Neural cell (in vitro differentiated cells): Measurements from ENCODE around the gene ZNF43.

Source experiments
- EZH2 ChIP-seq: fragments of 200-600, 300-800 bp; shearing (Covaris generic), sonication (generic); IDR thresholded peaks from 2 replicates; pipeline ENCODE4 v1.6.1; 2014; ENCODE audit warnings: antibody characterized with exemption, low read length, borderline replicate concordance, mild to moderate bottlenecking; ENCODE audit not compliant: insufficient read depth, poor library complexity, severe bottlenecking
- POLR2AphosphoS5 ChIP-seq: IDR thresholded peaks from 2 replicates; pipeline ENCODE4 v1.6.1; 2012
- RAD21 ChIP-seq: fragments of 450-650 bp; conservative IDR thresholded peaks from 2 replicates; pipeline ENCODE4 v1.6.1; 2014; ENCODE audit warnings: antibody characterized with exemption, mild to moderate bottlenecking, moderate library complexity
- SMC3 ChIP-seq: fragments of 450-650 bp; conservative IDR thresholded peaks from 2 replicates; pipeline ENCODE4 v1.6.1; 2014; ENCODE audit warnings: antibody characterized with exemption, mild to moderate bottlenecking, moderate library complexity; ENCODE audit not compliant: poor library complexity
- TAF1 ChIP-seq: IDR thresholded peaks from 2 replicates; pipeline ENCODE4 v1.6.1; 2012; ENCODE audit warnings: low read depth
- TF ChIP-seq, protein P1 (sequence below): fragments of 450-650 bp; IDR thresholded peaks from 2 replicates; pipeline ENCODE4 v1.5.1; 2014; ENCODE audit warnings: antibody characterized with exemption, mild to moderate bottlenecking, moderate library complexity; ENCODE audit not compliant: poor library complexity, severe bottlenecking

DNA sequence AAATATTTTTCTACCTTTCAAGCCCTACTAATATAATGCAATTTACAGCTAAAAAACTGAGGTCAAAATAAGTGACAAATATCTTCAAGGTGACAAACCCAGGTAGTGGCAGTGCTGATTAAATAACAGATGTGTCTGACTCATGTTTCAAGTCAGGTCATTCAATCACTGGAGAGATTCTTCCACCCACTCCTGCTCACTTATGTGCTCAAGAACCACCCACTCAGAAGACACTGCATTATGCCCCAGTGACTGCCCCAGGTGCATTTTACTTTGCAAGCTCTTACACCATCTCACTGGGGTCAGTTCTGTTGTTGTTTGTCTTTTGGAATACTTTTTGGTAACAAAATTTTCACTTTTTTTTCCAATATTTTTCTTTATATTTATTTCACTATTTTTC is 70.8 kb downstream of the ZNF43 start:
- TF ChIP-seq, protein P1, sequence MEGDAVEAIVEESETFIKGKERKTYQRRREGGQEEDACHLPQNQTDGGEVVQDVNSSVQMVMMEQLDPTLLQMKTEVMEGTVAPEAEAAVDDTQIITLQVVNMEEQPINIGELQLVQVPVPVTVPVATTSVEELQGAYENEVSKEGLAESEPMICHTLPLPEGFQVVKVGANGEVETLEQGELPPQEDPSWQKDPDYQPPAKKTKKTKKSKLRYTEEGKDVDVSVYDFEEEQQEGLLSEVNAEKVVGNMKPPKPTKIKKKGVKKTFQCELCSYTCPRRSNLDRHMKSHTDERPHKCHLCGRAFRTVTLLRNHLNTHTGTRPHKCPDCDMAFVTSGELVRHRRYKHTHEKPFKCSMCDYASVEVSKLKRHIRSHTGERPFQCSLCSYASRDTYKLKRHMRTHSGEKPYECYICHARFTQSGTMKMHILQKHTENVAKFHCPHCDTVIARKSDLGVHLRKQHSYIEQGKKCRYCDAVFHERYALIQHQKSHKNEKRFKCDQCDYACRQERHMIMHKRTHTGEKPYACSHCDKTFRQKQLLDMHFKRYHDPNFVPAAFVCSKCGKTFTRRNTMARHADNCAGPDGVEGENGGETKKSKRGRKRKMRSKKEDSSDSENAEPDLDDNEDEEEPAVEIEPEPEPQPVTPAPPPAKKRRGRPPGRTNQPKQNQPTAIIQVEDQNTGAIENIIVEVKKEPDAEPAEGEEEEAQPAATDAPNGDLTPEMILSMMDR = no peak
- no peak for TF ChIP-seq RAD21
- no peak for TF ChIP-seq TAF1
- no peak for TF ChIP-seq POLR2AphosphoS5
- no peak for TF ChIP-seq SMC3
- TF ChIP-seq EZH2 = no peak
